ENCODE data around the gene EMC6. TPM values are rescaled to one million over a fixed set of nuclear protein-coding genes. Genes with fewer than 3 reads are reported as not detected.

EMC6 gene
- total and polyA plus RNA-seq, 2 of the 13 experiments (the other 11 are each of a cell fraction or from before 2014, with no cell fraction given) = 45.1 to 47.7 TPM

DNA sequence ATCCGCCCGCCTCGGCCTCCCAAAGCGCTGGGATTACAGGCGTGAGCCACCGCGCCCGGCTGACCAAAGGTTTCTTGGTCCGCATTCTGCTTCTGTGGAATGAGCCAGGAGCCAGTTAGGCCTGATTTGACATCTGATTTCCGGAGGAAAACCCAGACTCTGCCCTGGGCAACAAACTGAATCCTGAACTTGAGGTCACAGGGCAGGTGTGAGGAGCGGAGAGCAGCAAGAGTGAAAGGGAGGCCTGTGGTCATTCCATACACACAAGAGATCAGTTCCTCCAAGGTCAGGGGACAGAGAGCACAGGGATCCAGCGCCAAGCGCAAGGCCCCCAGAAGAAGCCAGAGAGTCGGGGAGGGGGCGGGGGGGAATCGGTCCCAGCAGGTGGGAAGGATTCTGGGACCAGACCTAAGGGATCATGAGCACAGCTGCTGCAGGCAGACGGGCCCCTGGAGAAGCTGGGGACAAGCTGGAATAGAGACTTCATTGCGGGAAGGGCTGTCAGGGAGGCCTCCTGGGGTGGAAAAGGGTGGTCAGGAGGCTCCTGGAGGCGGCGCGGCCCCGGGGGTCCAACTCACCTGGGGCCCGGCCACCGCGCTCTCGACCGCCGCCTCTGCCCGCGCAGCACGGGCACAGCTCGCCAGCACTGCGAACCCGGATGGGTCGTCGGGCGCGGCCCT, 33.0 kb upstream of the EMC6 start (continued):
- TF ChIP-seq, protein P1, sequence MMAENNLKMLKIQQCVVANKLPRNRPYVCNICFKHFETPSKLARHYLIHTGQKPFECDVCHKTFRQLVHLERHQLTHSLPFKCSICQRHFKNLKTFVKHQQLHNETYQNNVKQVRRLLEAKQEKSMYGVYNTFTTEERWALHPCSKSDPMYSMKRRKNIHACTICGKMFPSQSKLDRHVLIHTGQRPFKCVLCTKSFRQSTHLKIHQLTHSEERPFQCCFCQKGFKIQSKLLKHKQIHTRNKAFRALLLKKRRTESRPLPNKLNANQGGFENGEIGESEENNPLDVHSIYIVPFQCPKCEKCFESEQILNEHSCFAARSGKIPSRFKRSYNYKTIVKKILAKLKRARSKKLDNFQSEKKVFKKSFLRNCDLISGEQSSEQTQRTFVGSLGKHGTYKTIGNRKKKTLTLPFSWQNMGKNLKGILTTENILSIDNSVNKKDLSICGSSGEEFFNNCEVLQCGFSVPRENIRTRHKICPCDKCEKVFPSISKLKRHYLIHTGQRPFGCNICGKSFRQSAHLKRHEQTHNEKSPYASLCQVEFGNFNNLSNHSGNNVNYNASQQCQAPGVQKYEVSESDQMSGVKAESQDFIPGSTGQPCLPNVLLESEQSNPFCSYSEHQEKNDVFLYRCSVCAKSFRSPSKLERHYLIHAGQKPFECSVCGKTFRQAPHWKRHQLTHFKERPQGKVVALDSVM (CRISPR knock-in tag; IDR thresholded peaks at IDR 0.05) = 0 out of 2 replicates have a peak, but pooled peaks have one; percentile 11
- TF ChIP-seq, protein P2, sequence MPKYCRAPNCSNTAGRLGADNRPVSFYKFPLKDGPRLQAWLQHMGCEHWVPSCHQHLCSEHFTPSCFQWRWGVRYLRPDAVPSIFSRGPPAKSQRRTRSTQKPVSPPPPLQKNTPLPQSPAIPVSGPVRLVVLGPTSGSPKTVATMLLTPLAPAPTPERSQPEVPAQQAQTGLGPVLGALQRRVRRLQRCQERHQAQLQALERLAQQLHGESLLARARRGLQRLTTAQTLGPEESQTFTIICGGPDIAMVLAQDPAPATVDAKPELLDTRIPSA (CRISPR knock-in tag; IDR thresholded peaks at IDR 0.05; ENCODE audit: borderline replicate concordance) = no peak
- TF ChIP-seq, protein P3, sequence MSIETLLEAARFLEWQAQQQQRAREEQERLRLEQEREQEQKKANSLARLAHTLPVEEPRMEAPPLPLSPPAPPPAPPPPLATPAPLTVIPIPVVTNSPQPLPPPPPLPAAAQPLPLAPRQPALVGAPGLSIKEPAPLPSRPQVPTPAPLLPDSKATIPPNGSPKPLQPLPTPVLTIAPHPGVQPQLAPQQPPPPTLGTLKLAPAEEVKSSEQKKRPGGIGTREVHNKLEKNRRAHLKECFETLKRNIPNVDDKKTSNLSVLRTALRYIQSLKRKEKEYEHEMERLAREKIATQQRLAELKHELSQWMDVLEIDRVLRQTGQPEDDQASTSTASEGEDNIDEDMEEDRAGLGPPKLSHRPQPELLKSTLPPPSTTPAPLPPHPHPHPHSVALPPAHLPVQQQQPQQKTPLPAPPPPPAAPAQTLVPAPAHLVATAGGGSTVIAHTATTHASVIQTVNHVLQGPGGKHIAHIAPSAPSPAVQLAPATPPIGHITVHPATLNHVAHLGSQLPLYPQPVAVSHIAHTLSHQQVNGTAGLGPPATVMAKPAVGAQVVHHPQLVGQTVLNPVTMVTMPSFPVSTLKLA (IDR thresholded peaks at IDR 0.05) = no peak
- TF ChIP-seq ZIK1 (CRISPR knock-in tag; IDR thresholded peaks at IDR 0.05; ENCODE audit: borderline replicate concordance, low read depth) = no peak
- TF ChIP-seq, protein P4, sequence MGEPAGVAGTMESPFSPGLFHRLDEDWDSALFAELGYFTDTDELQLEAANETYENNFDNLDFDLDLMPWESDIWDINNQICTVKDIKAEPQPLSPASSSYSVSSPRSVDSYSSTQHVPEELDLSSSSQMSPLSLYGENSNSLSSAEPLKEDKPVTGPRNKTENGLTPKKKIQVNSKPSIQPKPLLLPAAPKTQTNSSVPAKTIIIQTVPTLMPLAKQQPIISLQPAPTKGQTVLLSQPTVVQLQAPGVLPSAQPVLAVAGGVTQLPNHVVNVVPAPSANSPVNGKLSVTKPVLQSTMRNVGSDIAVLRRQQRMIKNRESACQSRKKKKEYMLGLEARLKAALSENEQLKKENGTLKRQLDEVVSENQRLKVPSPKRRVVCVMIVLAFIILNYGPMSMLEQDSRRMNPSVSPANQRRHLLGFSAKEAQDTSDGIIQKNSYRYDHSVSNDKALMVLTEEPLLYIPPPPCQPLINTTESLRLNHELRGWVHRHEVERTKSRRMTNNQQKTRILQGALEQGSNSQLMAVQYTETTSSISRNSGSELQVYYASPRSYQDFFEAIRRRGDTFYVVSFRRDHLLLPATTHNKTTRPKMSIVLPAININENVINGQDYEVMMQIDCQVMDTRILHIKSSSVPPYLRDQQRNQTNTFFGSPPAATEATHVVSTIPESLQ (CRISPR knock-in tag; conservative IDR thresholded peaks at IDR 0.05) = no peak
- no peak for TF ChIP-seq U2AF2 (IDR thresholded peaks at IDR 0.05; ENCODE audit: low read depth, low read length)
- TF ChIP-seq ETV5 (CRISPR knock-in tag; IDR thresholded peaks at IDR 0.05; ENCODE audit: borderline replicate concordance) = peak; percentile 82; the same call in 1 of the 2 replicates
- no peak for TF ChIP-seq ZNF737 (CRISPR knock-in tag; IDR thresholded peaks at IDR 0.05; ENCODE audit: borderline replicate concordance)
- TF ChIP-seq MIXL1 (CRISPR knock-in tag; IDR thresholded peaks at IDR 0.05) = no peak
- TF ChIP-seq ZNF773 (CRISPR knock-in tag; IDR thresholded peaks at IDR 0.05; ENCODE audit: borderline replicate concordance) = no peak
- TF ChIP-seq, protein P5, sequence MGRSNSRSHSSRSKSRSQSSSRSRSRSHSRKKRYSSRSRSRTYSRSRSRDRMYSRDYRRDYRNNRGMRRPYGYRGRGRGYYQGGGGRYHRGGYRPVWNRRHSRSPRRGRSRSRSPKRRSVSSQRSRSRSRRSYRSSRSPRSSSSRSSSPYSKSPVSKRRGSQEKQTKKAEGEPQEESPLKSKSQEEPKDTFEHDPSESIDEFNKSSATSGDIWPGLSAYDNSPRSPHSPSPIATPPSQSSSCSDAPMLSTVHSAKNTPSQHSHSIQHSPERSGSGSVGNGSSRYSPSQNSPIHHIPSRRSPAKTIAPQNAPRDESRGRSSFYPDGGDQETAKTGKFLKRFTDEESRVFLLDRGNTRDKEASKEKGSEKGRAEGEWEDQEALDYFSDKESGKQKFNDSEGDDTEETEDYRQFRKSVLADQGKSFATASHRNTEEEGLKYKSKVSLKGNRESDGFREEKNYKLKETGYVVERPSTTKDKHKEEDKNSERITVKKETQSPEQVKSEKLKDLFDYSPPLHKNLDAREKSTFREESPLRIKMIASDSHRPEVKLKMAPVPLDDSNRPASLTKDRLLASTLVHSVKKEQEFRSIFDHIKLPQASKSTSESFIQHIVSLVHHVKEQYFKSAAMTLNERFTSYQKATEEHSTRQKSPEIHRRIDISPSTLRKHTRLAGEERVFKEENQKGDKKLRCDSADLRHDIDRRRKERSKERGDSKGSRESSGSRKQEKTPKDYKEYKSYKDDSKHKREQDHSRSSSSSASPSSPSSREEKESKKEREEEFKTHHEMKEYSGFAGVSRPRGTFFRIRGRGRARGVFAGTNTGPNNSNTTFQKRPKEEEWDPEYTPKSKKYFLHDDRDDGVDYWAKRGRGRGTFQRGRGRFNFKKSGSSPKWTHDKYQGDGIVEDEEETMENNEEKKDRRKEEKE (IDR thresholded peaks at IDR 0.05) = no peak
- TF ChIP-seq, protein P6, sequence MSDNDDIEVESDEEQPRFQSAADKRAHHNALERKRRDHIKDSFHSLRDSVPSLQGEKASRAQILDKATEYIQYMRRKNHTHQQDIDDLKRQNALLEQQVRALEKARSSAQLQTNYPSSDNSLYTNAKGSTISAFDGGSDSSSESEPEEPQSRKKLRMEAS (IDR thresholded peaks at IDR 0.05) = peak; percentile 23; the same call in 1 of the 2 replicates
- no peak for TF ChIP-seq MAZ (IDR thresholded peaks at IDR 0.05; ENCODE audit: borderline replicate concordance, low read depth, low read length)
- peak; percentile 46 for TF ChIP-seq MAZ (CRISPR knock-in tag; IDR thresholded peaks at IDR 0.05; ENCODE audit: low read depth)
- no peak for TF ChIP-seq ZNF12 (CRISPR knock-in tag; IDR thresholded peaks at IDR 0.05)
- TF ChIP-seq ISL2 (CRISPR knock-in tag; IDR thresholded peaks at IDR 0.05) = no peak
- TF ChIP-seq PRMT3 (CRISPR knock-in tag; IDR thresholded peaks at IDR 0.05; ENCODE audit: borderline replicate concordance, low read depth) = no peak
- TF ChIP-seq ZNF567 (CRISPR knock-in tag; IDR thresholded peaks at IDR 0.05; ENCODE audit: borderline replicate concordance) = no peak

All from HepG2 (cell line).